ENCODE measurements around the gene RFLNA. TPM values are rescaled to one million over a fixed set of nuclear protein-coding genes. Genes with fewer than 3 reads are reported as not detected.
A peak's percentile ranks its signal among the peaks of the same experiment; 100 is the strongest.

The RFLNA gene
- total RNA-seq, 1 experiment from 2014 or later: 5.4 TPM

DNA sequence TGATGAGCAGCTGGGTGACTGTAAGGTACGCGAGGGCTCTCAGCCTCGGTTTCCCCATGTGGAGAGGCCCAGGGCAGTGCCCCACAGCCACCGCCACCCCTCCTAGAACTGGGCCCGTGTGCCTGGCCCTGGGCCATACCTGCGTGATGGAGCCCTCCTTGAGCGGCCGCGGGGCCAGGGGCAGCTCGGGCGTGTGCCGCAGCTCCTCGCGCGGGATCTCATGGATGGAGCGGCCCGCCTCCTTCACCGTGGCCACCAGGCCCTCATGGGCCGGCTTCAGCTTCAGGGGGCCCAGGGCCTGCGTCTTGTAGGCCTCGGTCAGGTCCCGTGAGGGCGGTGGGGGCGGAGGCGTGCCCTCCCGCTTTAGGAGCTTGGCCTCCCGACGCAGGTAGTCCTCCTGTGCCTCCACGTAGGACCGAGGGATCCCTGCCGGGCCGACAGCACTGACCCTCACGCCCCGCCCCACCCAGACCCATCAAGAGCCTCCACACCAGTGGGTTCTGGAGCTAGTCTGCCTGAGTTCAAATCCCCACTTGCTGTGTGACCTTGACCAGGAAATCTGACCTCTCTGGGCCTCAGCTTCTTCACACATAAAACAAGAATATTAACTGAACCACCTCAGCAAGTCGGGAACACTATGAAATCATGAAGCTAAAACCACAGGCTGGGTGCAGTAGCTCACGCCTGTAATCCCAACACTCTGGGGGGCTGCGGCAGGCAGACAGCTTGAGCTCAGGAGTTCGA, 51.7 kb downstream of the RFLNA start:
- DNase-seq (ENCODE audit: low read depth, low spot score): no peak
- Histone ChIP-seq H3K4me3 (ENCODE audit: low read depth in 2 of 2, low read length in 2 of 2) (no peak overlapping the region), H3K36me3 (ENCODE audit: control insufficient read depth, insufficient read depth, low read length) (peaks cover 24% of the 10 kb centered on the region), H3K4me1 (ENCODE audit: control insufficient read depth, insufficient read depth, low read length) (no peaks in the 10 kb centered on the region), H3K27me3 (ENCODE audit: control insufficient read depth, insufficient read depth, low read length) (no peaks in the 10 kb centered on the region), H3K9me3 (ENCODE audit: control insufficient read depth, insufficient read depth, low read depth, low read length) (no peaks in the 10 kb centered on the region), H3K27ac (ENCODE audit: low read length) (peak overlapping the region; percentile 39; the same call in 1 of the 2 replicates)
- ATAC-seq: no peak
- intact Hi-C loops (cut with micrococcal nuclease; ENCODE audit: unreplicated experiment): no loop called here
- BruUV-seq (replicated peaks): no TSS peak
- ChIA-PET CTCF (no interaction called here), POLR2A (no interaction called here)
- in situ Hi-C loops (cut with HindIII; ENCODE audit: low pct_unique_long_range_greater_than_20kb, low sequenced_read_pairs): no loop called here
- TF ChIP-seq, protein P1, sequence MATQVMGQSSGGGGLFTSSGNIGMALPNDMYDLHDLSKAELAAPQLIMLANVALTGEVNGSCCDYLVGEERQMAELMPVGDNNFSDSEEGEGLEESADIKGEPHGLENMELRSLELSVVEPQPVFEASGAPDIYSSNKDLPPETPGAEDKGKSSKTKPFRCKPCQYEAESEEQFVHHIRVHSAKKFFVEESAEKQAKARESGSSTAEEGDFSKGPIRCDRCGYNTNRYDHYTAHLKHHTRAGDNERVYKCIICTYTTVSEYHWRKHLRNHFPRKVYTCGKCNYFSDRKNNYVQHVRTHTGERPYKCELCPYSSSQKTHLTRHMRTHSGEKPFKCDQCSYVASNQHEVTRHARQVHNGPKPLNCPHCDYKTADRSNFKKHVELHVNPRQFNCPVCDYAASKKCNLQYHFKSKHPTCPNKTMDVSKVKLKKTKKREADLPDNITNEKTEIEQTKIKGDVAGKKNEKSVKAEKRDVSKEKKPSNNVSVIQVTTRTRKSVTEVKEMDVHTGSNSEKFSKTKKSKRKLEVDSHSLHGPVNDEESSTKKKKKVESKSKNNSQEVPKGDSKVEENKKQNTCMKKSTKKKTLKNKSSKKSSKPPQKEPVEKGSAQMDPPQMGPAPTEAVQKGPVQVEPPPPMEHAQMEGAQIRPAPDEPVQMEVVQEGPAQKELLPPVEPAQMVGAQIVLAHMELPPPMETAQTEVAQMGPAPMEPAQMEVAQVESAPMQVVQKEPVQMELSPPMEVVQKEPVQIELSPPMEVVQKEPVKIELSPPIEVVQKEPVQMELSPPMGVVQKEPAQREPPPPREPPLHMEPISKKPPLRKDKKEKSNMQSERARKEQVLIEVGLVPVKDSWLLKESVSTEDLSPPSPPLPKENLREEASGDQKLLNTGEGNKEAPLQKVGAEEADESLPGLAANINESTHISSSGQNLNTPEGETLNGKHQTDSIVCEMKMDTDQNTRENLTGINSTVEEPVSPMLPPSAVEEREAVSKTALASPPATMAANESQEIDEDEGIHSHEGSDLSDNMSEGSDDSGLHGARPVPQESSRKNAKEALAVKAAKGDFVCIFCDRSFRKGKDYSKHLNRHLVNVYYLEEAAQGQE (IDR thresholded peaks at IDR 0.05; ENCODE audit: insufficient read depth in 1 of 2, low read depth in 2 of 2, low read length in 1 of 2): no peak
- TF ChIP-seq POLR2AphosphoS5 (IDR thresholded peaks at IDR 0.05; ENCODE audit: low read depth, low read length): no peak
- TF ChIP-seq, protein P2, sequence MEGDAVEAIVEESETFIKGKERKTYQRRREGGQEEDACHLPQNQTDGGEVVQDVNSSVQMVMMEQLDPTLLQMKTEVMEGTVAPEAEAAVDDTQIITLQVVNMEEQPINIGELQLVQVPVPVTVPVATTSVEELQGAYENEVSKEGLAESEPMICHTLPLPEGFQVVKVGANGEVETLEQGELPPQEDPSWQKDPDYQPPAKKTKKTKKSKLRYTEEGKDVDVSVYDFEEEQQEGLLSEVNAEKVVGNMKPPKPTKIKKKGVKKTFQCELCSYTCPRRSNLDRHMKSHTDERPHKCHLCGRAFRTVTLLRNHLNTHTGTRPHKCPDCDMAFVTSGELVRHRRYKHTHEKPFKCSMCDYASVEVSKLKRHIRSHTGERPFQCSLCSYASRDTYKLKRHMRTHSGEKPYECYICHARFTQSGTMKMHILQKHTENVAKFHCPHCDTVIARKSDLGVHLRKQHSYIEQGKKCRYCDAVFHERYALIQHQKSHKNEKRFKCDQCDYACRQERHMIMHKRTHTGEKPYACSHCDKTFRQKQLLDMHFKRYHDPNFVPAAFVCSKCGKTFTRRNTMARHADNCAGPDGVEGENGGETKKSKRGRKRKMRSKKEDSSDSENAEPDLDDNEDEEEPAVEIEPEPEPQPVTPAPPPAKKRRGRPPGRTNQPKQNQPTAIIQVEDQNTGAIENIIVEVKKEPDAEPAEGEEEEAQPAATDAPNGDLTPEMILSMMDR (IDR thresholded peaks at IDR 0.05): no peak
- no peak for TF ChIP-seq SIN3A (IDR thresholded peaks at IDR 0.05; ENCODE audit: borderline replicate concordance, insufficient read depth, low read depth, low read length)
- no peak for TF ChIP-seq TCF7L2 (IDR thresholded peaks at IDR 0.05; ENCODE audit: low read depth, low read length)

DNA sequence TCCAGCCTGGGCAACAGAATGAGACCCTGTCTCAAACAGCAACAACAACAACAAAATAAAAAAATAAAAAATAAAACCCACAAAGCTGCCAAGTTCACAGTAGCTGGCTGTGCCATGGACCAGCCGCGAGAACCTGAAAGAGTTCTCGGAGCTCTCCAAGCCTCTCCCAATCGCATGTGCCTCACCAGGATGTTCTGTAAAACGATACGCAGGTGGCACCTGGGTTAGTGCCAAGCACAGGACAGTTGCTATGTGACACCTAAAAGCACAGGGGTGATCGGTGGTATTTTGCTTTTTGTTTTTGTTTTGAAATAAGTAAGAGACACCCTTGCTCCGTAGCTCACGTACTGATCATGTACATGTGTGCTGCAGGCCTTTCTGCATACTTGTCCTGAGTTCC, 52.4 kb downstream of the RFLNA start:
- no peak for TF ChIP-seq TCF7L2 (IDR thresholded peaks at IDR 0.05; ENCODE audit: low read depth, low read length)
- TF ChIP-seq, protein P1 (IDR thresholded peaks at IDR 0.05; ENCODE audit: insufficient read depth in 1 of 2, low read depth in 2 of 2, low read length in 1 of 2): no peak
- no peak; the same call in 1 of the 2 replicates for TF ChIP-seq POLR2AphosphoS5 (IDR thresholded peaks at IDR 0.05; ENCODE audit: low read depth, low read length)
- TF ChIP-seq SIN3A (IDR thresholded peaks at IDR 0.05; ENCODE audit: borderline replicate concordance, insufficient read depth, low read depth, low read length): no peak
- TF ChIP-seq, protein P2 (IDR thresholded peaks at IDR 0.05): no peak
- ATAC-seq (no peak), DNase-seq (ENCODE audit: low read depth, low spot score) (no peak)
- CTCF ChIA-PET: no interaction called here
- intact Hi-C loops (cut with micrococcal nuclease; ENCODE audit: unreplicated experiment) (no loop called here), in situ Hi-C loops (cut with HindIII; ENCODE audit: low pct_unique_long_range_greater_than_20kb, low sequenced_read_pairs) (no loop called here)
- Histone ChIP-seq H3K27me3 (ENCODE audit: control insufficient read depth, insufficient read depth, low read length) (no peaks in the 10 kb centered on the region), H3K4me3 (ENCODE audit: low read depth in 2 of 2, low read length in 2 of 2) (no peak overlapping the region), H3K9me3 (ENCODE audit: control insufficient read depth, insufficient read depth, low read depth, low read length) (no peaks in the 10 kb centered on the region), H3K4me1 (ENCODE audit: control insufficient read depth, insufficient read depth, low read length) (no peaks in the 10 kb centered on the region), H3K27ac (ENCODE audit: low read length) (no peak overlapping the region), H3K36me3 (ENCODE audit: control insufficient read depth, insufficient read depth, low read length) (peaks cover 28% of the 10 kb centered on the region)
- BruUV-seq (replicated peaks): no TSS peak
- POLR2A ChIA-PET: no interaction called here
